Measurements from ENCODE around the gene ZNF563.
"Not testable (repeated sequence)": the region's sequence is repeated elsewhere in the genome, so short reads cannot be mapped to it uniquely, and the experiment has no call there.

GRCh38 chr19:12362236-12362635 is 28.8 kb upstream of the ZNF563 start:
- not testable (repeated sequence) for TF ChIP-seq EZH2 (IDR thresholded peaks at IDR 0.05; ENCODE audit: low read depth, unreplicated experiment); EZH2phosphoT487 (IDR thresholded peaks at IDR 0.05; ENCODE audit: unreplicated experiment); CTCF (conservative IDR thresholded peaks at IDR 0.05; ENCODE audit: low read depth in 2 of 2)

Measured in GM23338 (cell line).